Measurements from ENCODE around the gene BCAN.
"Not testable (repeated sequence)": the region's sequence is repeated elsewhere in the genome, so short reads cannot be mapped to it uniquely, and the experiment has no call there.

The BCAN gene, protein sequence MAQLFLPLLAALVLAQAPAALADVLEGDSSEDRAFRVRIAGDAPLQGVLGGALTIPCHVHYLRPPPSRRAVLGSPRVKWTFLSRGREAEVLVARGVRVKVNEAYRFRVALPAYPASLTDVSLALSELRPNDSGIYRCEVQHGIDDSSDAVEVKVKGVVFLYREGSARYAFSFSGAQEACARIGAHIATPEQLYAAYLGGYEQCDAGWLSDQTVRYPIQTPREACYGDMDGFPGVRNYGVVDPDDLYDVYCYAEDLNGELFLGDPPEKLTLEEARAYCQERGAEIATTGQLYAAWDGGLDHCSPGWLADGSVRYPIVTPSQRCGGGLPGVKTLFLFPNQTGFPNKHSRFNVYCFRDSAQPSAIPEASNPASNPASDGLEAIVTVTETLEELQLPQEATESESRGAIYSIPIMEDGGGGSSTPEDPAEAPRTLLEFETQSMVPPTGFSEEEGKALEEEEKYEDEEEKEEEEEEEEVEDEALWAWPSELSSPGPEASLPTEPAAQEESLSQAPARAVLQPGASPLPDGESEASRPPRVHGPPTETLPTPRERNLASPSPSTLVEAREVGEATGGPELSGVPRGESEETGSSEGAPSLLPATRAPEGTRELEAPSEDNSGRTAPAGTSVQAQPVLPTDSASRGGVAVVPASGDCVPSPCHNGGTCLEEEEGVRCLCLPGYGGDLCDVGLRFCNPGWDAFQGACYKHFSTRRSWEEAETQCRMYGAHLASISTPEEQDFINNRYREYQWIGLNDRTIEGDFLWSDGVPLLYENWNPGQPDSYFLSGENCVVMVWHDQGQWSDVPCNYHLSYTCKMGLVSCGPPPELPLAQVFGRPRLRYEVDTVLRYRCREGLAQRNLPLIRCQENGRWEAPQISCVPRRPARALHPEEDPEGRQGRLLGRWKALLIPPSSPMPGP
- 0 reads per million in 4 donors for total RNA-seq

DNA sequence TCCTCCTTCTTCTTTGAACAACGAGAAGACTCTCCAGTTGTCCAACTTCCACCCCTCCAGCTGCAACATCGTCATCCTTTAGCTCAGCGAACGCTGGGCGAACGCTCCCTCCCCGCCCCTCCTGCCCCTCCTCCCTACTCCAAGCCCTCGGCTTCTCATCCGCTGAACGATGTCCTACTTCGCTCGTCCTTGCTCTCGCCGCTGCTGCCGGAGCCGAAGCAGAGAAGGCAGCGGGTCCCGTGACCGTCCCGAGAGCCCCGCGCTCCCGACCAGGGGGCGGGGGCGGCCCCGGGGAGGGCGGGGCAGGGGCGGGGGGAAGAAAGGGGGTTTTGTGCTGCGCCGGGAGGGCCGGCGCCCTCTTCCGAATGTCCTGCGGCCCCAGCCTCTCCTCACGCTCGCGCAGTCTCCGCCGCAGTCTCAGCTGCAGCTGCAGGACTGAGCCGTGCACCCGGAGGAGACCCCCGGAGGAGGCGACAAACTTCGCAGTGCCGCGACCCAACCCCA lies at the start of gene BCAN:
Gene BCAN (plus strand): TSS at position 357 of the 504 bp plus-strand sequence. CDS start 3,938 bp downstream, outside the sequence.
- no peak for DNase-seq

GRCh38 chr1:156592158-156592909 lies 49.6 kb upstream of the BCAN start:
- DNase-seq, result no peak

DNA sequence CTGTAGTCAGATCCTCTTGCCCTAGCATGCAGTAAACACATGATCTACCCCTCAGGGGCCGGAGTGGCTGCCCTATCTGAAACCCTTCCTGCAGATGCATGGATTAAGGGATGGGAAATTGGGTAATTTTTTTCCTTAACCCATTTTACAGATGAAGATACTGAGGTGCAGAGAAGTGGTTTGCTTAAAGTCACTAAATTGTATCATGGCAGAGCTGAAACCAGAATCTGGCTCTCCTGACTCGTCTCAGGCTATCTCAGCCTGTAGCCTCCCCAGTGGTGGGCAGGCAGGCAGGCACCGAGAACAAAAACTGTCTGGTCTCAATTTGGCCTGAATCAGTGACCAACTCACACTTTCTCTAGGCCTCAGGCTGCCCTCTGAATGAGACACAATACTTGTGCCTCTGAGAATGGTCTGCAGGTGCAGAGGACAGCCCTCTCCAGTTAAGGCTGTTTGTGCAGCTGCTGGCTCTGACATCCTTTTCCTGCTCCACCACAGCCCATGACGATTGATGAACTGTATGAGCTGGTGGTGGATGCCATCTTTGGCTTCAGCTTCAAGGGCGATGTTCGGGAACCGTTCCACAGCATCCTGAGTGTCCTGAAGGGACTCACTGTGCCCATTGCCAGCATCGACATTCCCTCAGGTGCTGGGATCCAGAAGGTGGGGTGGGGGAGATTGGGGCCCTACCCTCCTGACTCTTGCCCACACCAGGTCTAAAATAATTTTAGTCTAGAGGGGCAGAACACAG lies 48.8 kb upstream of the BCAN start:
- no peak for DNase-seq

GRCh38 chr1:156593661-156593989 lies 48.3 kb upstream of the BCAN start:
- no peak for DNase-seq

- DNase-seq, result no peak
Observed at GRCh38 chr1:156594190-156594589, 47.7 kb upstream of the BCAN start.

DNA sequence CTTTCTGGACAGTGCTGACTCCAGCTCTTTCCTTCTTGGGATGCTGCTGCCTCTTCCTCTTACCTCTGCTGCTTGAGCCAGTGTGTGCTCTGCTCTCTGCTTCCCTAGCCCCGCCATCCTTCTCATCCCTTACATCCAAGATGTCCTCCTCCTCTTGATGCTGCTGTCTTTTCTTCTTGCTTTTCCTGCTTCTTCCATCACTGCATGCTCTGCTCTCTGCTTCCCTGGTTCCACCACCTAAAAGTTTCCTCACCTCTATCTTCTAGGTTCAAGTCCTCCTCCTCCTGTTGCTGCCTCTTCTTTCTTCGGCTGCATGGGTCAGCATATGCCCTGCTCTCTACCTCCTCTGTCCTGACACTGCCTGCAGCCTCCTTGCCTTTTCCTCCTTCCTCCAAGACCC lies 46.9 kb upstream of the BCAN start:
- no peak for DNase-seq

DNA sequence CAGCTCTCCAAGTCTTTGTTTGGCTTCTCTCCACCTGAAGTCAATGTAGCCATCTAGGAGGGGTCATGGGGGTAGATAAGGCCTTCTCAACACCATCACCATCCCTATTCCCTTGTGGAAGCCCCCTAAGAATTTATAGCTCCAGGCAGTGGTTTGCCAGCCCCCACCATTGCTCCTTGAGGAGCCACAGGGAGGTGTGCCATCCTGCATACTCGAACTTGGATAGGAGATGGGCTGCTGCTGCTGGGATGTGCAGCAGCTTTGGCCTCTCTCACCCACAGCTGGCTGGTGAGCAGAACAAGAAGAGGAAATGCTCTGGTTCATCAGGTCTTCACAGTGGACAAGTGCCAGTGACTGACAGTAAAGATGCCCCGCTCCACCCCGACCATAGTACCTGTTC lies 45.5 kb upstream of the BCAN start:
- no peak for DNase-seq

- no peak for DNase-seq
Observed at GRCh38 chr1:156598125-156598524, 43.8 kb upstream of the BCAN start.

- no peak for DNase-seq
Observed at GRCh38 chr1:156598731-156599432, 43.0 kb upstream of the BCAN start.

GRCh38 chr1:156599811-156600210 lies 42.1 kb upstream of the BCAN start:
- no peak for DNase-seq

GRCh38 chr1:156600733-156601121 lies 41.2 kb upstream of the BCAN start:
- no peak for DNase-seq

DNA sequence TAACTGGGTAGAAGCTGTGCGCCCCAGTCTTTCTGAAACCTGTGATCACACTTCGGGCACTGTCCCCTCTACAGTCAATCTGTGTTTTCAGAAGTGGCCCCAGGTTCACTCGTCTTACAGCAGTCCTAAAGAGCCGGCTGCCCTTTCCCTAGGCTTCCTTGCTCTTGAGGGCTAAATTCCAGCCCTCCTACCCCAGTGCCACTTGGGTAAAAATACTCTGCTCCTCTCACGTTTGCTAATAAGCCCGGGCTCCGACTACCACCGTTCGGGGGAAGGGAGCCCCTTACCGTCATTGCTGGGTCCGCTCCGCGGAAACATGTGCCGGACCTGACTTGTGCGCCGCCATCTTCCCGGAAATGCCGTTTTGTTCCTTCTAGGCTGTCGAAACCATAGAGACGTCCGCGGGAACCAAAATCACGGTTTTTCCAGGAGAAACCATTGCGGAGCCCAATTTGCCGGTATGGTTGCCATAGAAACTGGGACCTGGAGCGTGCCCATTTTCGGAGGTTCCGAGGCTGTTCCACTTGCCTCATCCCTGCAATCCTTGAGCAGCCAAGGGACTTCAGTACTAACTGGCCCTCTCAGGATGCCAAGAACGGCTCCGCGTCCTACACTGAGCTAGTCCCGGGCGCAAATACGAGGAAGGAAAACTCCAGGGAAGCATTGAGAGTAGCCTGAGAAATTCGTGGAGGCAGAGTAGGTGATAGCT lies 40.6 kb upstream of the BCAN start, which contains the start of gene GPATCH4:
Gene GPATCH4 (minus strand): TSS at position 358 of the 709 bp plus-strand sequence.
- DNase-seq, result peak; percentile 42 to 87 (median 65)

GRCh38 chr1:156601892-156602291 lies 40.0 kb upstream of the BCAN start:
- no peak for DNase-seq

GRCh38 chr1:156602557-156602993 lies 39.3 kb upstream of the BCAN start:
- no peak for DNase-seq

DNA sequence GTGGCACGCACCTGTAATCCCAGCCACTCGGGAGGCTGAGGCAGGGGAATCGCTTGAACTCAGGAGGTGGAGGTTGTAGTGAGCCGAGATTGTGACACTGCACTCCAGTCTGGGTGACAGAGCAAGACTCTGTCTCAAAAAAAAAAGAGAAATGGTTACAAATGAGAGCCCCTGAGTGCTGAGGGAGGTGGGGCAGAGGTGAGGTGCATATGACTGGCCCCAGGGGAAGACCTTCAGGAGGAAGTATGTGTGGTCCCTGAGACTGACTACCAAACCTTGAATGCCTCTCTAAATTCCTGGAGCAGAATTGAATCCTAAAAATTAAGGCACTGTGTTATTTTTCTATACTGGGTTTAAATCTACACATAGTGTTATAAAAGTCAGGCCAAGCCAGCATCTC lies 34.6 kb upstream of the BCAN start:
- not testable (repeated sequence) for DNase-seq

DNA sequence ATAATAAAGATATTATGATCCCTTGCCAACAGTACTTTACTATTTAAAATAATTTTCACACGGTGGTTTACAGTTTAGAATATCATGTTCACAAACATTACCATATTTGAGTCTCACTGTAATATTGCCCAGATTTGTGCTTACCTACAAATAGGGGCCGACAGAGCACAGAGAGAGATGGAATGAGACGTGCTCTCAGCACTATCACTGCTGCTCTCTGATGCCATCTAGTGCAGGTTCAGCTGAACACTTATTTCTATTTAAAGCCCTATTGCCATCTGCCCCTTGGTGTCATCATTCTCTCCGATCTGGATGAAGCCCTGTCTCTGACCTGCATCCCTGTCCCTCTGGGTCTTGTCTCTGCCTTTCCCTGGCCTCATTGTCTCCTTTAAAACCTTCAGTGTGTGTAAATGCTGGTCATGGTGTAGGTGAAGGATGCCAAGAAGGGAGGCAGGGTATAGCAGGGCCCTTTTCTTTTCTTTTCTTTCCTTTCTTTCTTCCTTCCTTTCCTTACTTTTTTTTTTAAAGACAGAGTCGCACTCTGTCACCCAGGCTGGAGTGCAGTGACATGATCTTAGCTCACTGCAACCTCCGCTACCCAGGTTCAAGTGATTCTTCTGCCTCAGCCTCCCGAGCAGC lies 33.8 kb upstream of the BCAN start:
- DNase-seq, result peak; percentile 14 to 77 (median 49)

GRCh38 chr1:156608981-156609380 lies 32.9 kb upstream of the BCAN start:
- peak; percentile 17 to 58 (median 42) for DNase-seq

GRCh38 chr1:156610072-156610471 lies 31.8 kb upstream of the BCAN start:
- DNase-seq, result not testable (repeated sequence)

DNA sequence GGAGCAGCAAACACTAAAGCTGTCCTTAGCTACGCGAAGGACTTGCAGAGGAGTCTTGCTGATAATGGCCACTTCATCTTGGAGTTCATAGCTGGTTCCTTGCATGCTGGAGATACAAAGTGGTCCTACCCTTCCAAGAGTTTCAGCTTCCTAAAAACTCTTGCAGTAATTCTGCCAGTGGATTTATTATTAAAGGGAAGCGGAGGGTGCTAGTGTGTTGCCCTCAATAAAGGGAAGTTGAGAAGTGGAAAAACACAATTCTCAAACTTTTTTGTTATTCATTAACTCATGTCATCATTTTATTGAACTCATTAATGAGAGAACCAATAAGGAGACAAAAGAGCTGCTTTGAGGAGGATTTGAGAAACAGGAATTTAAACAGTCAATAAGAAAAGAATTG lies 29.3 kb upstream of the BCAN start:
- DNase-seq, result no peak

GRCh38 chr1:156615946-156616345 lies 26.0 kb upstream of the BCAN start:
- DNase-seq, result no peak

Measured in T-helper 1 cell (primary cell).